Measurements from ENCODE around the gene EXOC6B.

Gene EXOC6B

DNA sequence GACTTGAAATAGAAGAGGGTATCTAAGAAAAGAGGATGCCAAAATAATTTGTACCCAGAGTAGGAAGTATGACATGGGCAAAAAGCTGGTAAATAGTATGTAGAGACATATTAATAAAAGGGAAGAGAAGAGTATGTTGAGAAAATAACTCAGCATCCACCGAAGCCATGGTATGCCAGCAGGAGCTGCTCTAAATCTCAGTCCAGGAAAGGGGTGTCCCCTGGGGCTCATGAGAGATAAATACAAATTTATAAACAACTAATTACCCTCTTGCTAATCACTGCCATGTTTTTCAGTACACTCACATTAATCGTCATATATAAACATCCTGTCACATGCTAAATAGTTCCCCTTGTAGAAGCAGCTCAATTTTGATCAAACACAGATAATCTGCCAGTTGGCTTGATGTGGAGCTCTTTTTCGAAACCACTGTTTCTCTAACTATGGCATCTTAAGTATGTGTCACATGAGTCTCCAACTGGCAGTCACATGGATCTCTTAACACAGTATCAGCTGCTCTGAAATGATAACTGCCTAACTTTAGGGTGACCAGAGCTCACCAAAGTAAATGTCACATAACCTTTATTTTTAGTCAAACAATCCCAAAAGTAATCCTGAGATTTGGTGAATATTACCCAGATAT is 31.9 kb downstream of the EXOC6B start:
- FAIRE-seq, result no peak
- no peak for DNase-seq (ENCODE audit: low spot score)

DNA sequence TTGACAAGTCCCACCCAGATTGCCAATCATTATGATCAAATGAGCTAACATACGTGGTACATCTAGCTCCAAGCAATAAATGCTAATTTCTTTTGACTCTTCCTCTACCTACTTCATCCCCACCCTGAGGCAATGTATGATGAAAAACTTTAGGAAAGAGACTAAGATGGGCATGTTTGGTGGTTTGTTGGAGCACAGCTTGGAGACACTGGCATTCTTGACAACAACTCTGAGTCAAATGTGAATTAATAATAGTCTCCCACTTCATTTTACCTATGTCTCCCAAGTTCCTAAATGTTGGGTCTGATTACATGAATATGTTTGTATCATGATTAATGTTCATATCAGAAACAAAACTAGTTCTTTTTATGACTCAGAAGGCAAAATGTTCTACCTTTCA is 36.6 kb downstream of the EXOC6B start:
- FAIRE-seq (no peak), DNase-seq (ENCODE audit: low spot score) (no peak)

DNA sequence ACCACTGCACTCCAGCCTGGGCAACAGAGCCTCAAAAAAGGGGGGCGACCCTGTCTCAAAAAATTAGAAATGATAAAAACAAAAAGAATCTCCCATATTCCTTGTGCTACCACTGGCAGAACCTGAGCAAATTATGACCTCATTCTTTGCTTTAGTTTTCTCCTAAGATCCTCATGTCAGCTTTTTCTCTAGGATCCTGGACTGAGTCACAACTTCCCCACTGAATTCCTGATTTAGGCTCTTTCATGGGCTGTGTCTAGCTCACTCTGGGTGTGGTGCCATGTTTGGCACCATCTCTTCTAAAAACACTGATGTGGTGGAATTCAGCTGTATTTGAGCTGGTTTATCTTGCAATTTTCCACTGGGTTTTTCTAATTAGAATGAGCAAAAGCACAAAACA is 37.1 kb downstream of the EXOC6B start:
- no peak for DNase-seq (ENCODE audit: low spot score)
- no peak for FAIRE-seq

DNA sequence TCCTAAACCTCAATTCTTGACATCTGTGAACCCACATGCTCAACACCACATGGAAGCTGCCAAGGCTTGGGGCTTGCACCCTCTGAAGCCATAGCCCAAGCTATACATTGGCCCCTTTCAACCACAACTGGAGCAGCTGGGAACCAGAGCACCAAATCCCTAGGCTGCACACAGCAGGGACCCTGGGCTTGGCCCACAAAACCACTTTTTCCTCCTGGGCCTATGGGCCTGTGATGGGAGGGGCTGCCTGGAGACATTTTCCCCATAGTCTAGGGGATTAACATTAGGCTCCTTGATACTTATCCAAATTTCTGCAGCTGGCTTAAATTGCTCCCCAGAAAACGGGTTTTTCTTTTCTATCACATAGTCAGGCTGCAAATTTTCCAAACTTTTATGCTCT is 40.3 kb downstream of the EXOC6B start:
- DNase-seq (ENCODE audit: low spot score), result no peak
- FAIRE-seq, result no peak

DNA sequence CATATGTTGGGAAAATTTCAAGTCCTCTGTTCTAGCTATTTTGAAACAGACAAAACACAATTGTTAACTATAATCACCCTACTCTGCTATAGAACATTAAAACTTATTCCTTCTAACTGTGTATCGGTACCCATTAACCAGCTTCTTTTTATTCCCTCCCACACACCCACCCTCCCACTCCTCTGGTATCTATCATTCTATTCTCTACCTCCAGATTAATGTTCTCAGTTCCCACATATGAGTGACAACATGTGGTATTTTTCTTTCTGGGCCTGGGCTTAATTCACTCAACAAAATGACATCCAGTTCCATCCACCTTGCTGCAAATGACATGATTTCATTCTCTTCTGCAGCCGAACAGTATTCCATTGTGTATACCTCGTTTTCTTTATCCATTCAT is 43.3 kb downstream of the EXOC6B start:
- DNase-seq (ENCODE audit: low spot score) (no peak), FAIRE-seq (no peak)

DNA sequence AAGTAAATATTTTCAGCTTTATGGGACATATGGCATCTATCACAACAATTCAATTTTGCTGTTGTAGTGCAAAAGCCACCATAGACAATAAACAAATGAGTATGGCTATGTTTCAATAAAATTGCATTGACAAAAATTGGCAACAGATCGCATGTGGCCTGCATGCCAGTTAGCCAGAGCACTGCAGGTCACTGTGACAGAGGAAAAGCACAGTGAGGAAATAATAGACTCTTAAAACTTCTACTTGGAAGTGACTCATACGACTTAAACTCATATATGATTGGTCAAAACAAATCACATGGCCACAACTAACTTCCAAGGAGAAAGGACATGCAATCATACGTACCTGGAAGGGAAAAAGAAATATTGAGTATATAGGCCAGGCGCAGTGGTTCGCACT is 44.4 kb downstream of the EXOC6B start:
- DNase-seq (ENCODE audit: low spot score), result no peak

DNA sequence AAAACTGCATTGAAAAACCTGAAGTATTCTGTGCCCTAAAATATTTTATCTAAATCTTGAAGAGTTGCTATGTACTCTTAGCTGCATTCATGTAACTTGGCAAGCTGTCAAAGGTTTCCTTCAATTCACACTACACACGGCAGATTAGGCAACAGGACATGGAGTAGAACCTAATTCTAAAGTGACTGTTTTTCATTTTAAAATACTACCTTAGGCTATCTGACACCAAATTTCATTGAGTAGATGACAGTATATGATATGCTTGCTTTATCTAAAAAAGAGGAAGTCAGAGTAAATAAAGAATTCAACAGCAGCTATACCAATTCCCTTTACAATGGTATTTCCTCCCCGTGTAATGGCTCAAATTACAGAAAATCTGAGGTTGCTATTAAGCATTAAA is 45.4 kb downstream of the EXOC6B start:
- DNase-seq (ENCODE audit: low spot score), result no peak
- no peak for FAIRE-seq

More for the DNA sequence above, 44.4 kb downstream of the EXOC6B start:
- no peak for FAIRE-seq

DNA sequence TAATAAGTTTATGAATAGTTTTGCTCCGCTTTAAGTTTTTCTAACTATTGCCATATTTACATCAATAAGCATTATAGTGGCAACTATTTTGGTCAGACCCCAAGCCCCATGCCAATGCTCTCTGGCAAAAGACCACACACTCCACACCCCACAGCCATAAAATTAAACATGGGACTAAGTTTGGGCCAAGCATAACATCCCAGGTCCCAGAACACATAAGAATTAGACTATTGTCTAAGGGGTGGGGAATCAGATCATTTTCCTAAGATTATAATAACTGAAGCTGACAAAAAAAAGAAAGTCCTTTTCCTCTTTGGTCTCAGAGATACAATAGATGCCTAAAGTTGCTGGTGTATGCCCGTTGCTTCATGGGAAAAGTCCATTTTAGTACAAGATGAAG is 46.3 kb downstream of the EXOC6B start:
- FAIRE-seq (no peak), DNase-seq (ENCODE audit: low spot score) (no peak)

DNA sequence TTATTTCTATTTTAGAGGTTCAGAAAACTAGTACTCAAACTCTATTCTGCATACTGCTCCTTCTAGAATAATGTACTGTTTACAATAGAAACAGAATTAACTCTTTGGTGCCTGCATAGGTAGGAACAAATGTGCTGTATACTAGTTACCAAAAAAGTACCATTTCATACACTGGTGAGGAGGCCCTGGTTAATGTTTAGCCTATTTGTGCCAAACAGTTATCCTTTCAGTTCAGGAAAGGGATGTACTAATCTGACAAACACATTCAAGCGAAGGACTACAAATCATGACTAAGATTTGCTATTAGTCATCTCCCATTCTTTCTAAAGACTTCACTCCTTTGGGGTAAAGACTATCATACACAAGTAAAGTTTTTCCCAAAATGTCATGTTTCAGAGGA is 47.4 kb downstream of the EXOC6B start:
- FAIRE-seq (peak; percentile 96), DNase-seq (ENCODE audit: low spot score) (peak; percentile 80)

DNA sequence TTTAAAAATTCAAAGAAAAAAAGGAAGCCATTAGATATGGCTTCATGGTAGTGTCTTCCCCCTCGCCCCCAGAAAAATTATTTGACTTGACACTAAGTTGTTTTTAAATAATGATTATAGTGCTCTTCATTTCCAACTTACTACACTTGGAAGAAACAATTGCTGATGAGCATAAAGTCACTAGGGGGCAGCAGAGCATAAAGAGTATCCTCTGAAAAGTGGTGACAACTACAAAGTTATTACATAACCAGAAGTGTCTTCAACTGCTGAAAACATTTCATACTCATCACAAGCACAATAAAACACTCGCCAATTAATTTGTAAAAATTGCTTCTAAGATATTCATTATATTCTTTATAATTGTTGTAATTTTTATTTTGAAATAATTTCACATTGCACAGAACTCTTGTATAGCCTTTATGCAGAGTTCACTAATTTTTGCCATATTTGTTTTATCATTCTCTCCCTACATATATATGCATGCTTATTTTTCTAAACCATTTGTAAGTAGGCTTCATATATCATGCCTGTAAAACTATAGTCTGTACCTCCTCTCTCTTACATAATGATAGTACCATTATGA is 54.9 kb downstream of the EXOC6B start:
- peak; percentile 87 for FAIRE-seq
- peak; percentile 49 for DNase-seq (ENCODE audit: low spot score)

DNA sequence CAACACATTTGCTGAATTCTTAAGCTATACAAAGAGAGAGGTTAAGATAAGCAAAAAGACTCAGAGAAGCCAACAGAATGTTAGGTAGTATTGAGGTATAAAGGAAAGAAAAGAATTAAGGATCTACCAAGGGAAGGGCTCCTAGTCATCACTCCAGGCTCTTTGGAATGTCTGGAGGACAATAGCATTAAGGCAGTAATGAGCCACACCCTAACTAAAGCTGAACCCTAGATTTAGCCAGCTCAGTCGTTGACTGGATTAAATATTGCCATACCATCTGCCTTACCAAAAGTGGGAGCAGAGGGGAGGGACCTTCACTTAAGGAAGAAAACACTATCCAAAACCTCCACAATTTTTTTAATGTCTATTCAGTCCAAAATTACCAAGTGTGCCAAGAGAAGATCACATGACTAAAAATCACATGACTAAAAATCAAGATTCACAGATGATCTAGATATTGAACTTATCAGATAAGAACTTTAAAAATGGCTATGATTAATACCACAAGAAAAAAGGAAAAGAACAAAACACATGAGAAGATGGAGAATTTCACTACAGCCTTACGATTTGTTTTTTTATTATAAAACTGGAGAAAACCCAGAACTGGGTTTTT is 59.7 kb downstream of the EXOC6B start:
- no peak for DNase-seq (ENCODE audit: low spot score)
- FAIRE-seq, result no peak

DNA sequence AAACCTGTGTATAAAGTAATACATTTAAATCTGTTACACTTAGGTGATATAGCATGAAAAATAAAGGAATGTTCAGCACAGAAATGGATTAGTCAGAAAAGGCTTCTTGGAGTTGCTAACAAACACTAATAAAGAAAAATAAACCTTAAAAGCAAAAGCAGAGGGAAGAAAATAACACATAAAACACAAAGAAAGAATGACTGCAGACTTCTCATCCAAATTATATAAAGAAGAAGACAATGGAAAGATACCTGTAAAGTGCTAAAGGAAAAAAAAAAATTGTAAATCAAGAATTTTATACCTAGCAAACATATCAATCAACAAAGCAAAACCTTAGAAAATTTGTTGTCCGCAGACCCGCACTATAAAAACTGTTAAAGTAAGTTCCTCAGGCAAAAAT is 63.6 kb downstream of the EXOC6B start:
- DNase-seq (ENCODE audit: low spot score) (no peak), FAIRE-seq (no peak)

DNA sequence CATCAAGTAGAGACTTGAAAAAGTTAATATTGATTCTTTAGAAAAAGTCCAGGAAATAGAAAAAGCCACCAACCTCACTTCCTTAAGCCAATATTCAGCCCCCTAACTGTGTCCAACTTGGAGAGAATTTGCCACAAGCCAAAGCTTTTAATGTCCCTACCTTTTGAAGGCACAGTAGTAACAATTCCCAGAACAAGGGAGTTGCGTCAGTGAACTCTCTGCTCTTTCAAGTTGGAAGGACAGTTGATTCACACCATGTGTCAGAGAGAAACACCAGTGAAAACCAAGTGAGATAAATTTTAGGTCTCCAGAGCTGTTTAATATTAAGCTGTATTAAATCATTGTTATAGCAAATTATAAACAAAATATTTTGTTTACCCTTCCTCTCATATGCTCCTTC is 66.1 kb downstream of the EXOC6B start:
- FAIRE-seq (no peak), DNase-seq (ENCODE audit: low spot score) (no peak)

DNA sequence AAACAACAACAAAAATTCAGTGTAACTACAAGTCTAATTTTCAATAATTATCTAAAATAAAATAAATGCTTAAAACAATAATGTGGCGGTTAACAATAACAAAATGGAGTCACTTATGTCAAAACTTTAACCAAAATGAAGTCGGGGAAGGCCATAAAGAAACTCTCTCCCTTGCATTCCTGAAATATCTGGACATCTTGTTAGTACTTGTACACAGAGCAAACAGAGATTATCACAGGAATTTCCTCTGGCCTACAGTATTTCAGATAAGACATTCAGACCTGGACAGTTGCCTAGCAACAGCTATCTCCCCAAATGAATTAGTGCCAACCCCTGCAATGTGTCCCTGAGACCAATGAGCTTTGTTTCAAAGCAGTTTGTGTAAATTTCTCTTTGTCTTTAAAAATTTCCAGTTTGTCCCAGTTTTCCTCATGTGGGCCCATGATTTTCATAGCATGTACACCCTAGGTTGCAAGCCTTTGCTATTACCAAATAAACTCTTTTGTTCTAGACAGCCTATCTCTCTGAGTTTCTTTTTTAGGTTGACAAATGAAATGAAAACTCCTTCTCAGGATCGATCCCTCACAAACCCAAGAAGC is 68.6 kb downstream of the EXOC6B start:
- DNase-seq (ENCODE audit: low spot score) (peak; percentile 58), FAIRE-seq (no peak)

DNA sequence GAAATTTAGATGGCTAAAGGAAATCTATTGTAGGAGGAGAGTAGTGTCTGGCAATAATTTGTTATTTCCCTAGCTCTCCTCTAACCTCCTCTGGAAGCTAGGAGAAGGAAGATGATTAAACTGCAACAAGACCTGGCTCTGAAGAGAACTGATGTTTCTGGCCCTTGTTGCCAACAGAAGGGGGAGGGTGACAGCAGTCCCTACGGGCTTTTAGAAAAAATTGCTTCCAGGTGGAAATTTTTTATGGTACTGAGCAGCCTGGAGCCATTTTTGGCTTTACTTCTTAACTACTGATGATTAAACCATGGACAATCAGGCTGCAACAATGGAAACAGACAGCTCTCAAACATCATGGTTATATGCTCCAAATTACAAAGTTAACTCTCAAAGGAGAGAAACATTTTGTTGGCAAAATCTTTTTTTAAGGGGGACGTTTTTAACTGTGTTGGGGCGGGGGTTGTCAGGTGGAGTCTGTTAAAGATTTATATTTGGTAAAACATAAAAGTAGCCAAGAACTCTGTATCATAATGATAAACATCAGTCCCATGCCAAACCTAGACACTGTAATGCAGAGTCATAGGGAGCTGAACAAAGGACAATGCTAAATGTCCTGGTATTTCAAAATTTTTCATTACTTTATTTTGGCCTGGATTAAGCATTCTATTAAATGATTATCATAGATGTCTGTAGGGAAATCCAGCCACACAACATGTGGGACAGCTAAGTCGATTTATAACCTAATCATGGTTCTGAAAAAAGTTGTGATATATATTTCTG is 70.0 kb downstream of the EXOC6B start:
- DNase-seq (ENCODE audit: low spot score), result no peak
- no peak for FAIRE-seq

DNA sequence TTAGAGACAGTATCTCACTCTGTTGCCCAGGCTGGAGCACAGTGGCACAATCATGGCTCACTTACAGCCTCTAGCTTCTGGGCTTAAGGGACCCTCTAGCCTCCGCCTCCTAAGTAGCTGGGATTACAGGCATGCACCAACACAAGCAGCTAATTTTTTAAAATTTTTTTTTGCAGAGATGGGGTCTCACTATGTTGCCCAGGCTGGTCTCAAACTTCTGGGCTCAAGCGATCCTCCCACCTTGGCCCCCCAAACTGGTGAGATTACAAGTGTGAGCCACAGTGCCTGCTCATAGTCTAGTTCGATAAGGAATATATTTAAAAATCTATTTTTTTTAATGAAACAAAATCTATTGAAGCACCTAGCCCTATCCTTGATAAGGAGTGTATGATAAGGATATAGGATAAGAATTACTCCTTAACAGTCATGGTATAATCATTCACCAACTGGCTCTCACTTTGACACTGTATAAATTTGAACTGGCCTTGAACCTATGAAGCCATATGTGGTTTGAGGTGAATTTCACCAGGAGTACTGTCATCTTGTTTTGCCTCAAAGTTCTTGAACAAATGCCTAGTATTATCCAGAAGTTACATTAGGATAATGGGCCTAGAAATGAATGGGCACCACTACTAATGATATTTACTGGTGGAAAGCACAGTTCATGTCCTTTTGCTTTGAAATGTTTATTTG is 71.1 kb downstream of the EXOC6B start:
- no peak for FAIRE-seq
- no peak for DNase-seq (ENCODE audit: low spot score)

DNA sequence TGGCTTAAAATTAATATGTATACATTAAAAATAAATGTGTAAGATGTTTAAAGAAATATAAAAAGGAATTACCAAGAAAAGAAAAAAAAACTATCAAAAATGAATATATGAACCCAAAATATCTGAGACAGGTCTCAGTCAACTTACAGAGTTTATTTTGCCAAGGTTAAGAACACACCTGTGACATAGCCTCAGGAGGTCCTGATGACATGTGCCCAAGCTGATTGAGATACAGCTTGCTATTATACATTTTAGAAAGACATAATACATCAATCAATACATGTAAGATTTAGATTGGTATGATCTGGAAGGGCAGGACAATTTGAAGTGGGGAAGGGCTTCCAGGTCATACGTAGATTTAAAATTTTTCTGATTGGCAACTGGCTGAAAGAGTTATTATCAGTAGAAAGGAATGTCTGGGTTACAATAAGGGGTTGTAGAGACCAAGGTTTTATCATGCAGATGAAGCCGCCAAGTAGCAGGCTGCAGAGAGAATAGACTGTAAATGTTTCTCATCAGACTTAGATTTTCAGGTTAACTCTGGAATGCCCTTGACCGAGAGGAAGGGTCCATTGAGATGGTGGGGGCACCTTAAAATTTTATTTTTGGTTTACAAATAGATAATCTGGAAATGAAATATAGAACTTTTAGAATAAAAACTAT is 74.7 kb downstream of the EXOC6B start:
- FAIRE-seq, result no peak

DNA sequence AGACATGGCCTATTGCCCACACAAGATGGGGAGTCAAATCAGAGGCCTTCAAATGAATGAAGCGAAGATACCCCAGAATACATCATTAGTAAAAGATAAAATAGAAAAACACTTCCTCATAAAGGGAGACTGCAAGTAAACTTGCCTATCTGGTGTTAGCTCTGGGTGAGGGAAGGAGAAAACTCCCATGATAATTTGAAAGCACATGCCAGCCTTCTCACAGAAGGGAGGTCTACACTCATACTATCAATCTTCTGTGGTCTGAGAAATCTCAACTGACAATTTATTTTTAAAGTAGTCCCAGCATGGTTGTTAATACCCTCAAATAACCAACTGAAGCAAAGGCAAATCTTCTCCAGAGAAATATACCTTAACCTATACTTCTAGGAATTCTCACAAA is 75.4 kb downstream of the EXOC6B start:
- FAIRE-seq (no peak), DNase-seq (ENCODE audit: low spot score) (no peak)

More for the DNA sequence above, 74.7 kb downstream of the EXOC6B start:
- no peak for DNase-seq (ENCODE audit: low spot score)

DNA sequence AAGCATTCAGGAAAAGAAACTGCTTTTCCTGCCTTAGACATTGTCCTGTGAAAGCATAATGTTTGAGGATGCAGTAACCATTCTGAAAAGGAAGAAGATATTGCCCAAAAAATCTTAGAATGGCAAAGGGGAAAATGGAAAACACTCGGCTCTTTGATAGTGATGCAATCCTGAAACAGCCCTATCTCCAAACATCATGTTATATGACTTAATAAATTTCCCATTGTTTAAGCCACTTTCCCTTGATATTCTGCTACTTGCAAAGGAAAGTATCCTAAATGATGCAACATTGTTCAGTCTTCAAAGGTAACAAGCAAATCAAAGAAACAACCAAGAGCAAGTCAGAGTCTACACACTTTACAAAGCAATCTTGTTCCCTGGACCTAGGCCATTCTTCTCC is 78.5 kb downstream of the EXOC6B start:
- FAIRE-seq, result no peak

DNA sequence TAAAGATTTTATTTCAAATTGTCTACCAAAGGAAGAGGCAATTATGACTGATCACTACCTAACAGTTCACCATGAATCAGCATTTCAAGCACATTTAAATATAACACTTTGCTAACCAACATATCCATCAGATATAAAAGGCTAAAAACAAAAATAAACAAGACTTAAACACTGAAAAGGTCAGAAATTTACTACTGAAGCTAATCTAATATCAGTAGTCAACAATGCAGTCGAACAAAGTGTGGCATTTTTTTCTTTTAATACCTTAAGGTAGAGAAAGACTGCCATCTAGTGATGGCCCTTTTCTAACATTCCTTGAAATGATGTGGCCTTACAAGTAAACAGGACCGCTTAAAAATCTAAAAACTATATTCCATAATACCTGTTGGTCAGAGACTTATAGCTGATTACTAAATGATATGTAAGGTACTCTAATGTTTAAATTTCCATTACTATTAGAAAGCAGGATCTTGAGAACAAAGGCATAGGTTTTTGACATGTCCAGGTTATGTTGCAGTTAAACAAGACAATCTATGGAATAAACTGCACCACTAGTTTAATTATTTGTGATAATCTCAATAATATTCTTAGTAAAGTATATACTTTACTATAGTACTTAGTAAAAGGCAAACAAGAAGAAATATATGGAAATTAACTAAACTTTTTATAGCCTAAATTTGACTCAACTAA is 80.0 kb downstream of the EXOC6B start:
- DNase-seq (ENCODE audit: low spot score), result peak; percentile 12
- FAIRE-seq, result peak; percentile 80

More for the DNA sequence above, 78.5 kb downstream of the EXOC6B start:
- no peak for DNase-seq (ENCODE audit: low spot score)

Data from RCC 7860 (cell line).